ENCODE results near the gene NFIX.

The NFIX gene

GRCh38 chr19:12990431-12990830 lies 4.8 kb upstream of the NFIX start:
- DNase-seq (ENCODE audit: low read depth) = no peak

GRCh38 chr19:12990853-12991252 lies 4.4 kb upstream of the NFIX start:
- no peak for DNase-seq (ENCODE audit: low read depth)

- no peak for DNase-seq (ENCODE audit: low read depth)
Observed at GRCh38 chr19:12991296-12991695, 4.0 kb upstream of the NFIX start.

GRCh38 chr19:12992729-12993128 lies 2.5 kb upstream of the NFIX start:
- no peak for DNase-seq (ENCODE audit: low read depth)

GRCh38 chr19:12993562-12993961 lies 1.7 kb upstream of the NFIX start:
- DNase-seq (ENCODE audit: low read depth) = no peak

GRCh38 chr19:12995596-12996405 lies 526 bp downstream of the NFIX start:
- peak; percentile 40 for DNase-seq (ENCODE audit: low read depth)

GRCh38 chr19:12996406-12997094 lies 1.3 kb downstream of the NFIX start:
- DNase-seq (ENCODE audit: low read depth) = no peak

- no peak for DNase-seq (ENCODE audit: low read depth)
Observed at GRCh38 chr19:12997179-12997966, 2.1 kb downstream of the NFIX start.

GRCh38 chr19:12997967-12998940 lies 3.0 kb downstream of the NFIX start:
- DNase-seq (ENCODE audit: low read depth) = no peak

GRCh38 chr19:13001166-13001501 lies 5.9 kb downstream of the NFIX start:
- no peak for DNase-seq (ENCODE audit: low read depth)

- no peak for DNase-seq (ENCODE audit: low read depth)
Observed at GRCh38 chr19:13001502-13002165, 6.4 kb downstream of the NFIX start.

GRCh38 chr19:13002166-13002898 lies 7.1 kb downstream of the NFIX start:
- DNase-seq (ENCODE audit: low read depth) = no peak

GRCh38 chr19:13003081-13003480 lies 7.8 kb downstream of the NFIX start:
- DNase-seq (ENCODE audit: low read depth) = no peak

- DNase-seq (ENCODE audit: low read depth) = no peak
Observed at GRCh38 chr19:13004273-13004672, 9.0 kb downstream of the NFIX start.

GRCh38 chr19:13005253-13005652 lies 10.0 kb downstream of the NFIX start:
- no peak for DNase-seq (ENCODE audit: low read depth)

GRCh38 chr19:13005861-13006370 lies 10.6 kb downstream of the NFIX start:
- DNase-seq (ENCODE audit: low read depth) = no peak

GRCh38 chr19:13006431-13007281 lies 11.4 kb downstream of the NFIX start:
- no peak for DNase-seq (ENCODE audit: low read depth)

- DNase-seq (ENCODE audit: low read depth) = no peak
Observed at GRCh38 chr19:13007292-13008045, 12.2 kb downstream of the NFIX start.

Measured in amniotic epithelial cell (primary cell).